ENCODE data around the gene PSPN. TPM values are rescaled to one million over a fixed set of nuclear protein-coding genes. Genes with fewer than 3 reads are reported as not detected.

PSPN gene
- total RNA-seq, 2 donors from 2014 or later, result 1.9 to 2.7 TPM

DNA sequence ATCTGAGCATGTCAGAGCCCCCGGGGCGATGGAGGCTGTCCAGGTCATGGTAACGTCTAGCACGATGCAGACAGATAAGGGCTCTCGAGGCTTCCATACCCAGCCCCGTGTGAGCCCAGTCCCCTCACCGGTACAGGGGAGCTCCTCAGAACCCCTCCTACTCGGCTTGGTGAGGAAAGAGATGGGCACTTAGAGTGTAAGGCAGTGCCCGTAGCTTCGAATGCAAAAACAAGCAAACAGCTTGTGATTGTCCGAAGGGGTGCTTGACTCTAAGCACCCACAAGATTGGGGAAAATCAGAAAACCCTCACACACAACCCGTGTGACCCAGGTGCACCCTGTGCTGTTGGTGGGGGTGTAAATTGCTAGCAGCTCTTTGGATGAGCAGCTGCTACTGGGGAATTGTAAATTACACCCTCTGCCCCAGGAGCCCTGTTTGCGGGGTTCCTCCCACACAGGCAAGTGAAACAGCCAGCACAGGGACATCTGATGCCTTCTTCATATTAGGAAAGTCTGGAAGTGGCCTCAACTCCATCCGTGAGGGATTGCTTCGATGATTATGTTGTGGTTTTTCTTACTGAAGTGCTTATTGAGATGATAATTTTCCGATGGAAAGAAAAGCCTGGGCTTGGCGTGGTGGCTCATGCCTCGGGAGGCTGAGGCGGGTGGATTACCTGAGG, 918 bp upstream of the PSPN start:
- Histone ChIP-seq H3K36me3 (ENCODE audit: control insufficient read depth, insufficient read depth, low read length) (peaks cover 33% of the 10 kb centered on the region), H3K27ac (ENCODE audit: low read depth, low read length) (no peak overlapping the region), H3K4me3 (ENCODE audit: low read length) (no peak overlapping the region), H3K9ac (ENCODE audit: extremely low read depth, low read length, poor library complexity, severe bottlenecking) (no peak overlapping the region), H3K4me1 (ENCODE audit: control insufficient read depth, insufficient read depth, low read length) (peaks cover 5% of the 10 kb centered on the region), H3K27me3 (ENCODE audit: control insufficient read depth, insufficient read depth, low read length, poor library complexity, severe bottlenecking) (no peaks in the 10 kb centered on the region), H3K9me3 (ENCODE audit: control insufficient read depth, low read length) (peaks cover 11% of the 10 kb centered on the region)
- TF ChIP-seq, protein P1, sequence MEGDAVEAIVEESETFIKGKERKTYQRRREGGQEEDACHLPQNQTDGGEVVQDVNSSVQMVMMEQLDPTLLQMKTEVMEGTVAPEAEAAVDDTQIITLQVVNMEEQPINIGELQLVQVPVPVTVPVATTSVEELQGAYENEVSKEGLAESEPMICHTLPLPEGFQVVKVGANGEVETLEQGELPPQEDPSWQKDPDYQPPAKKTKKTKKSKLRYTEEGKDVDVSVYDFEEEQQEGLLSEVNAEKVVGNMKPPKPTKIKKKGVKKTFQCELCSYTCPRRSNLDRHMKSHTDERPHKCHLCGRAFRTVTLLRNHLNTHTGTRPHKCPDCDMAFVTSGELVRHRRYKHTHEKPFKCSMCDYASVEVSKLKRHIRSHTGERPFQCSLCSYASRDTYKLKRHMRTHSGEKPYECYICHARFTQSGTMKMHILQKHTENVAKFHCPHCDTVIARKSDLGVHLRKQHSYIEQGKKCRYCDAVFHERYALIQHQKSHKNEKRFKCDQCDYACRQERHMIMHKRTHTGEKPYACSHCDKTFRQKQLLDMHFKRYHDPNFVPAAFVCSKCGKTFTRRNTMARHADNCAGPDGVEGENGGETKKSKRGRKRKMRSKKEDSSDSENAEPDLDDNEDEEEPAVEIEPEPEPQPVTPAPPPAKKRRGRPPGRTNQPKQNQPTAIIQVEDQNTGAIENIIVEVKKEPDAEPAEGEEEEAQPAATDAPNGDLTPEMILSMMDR (conservative IDR thresholded peaks at IDR 0.05), result no peak
- Mint-ChIP-seq H3K4me3 (no peak overlapping the region), H3K36me3 (ENCODE audit: low read depth) (peaks cover 36% of the 10 kb centered on the region), H3K27ac (no peak overlapping the region), H3K27me3 (ENCODE audit: insufficient read depth) (no peaks in the 10 kb centered on the region), H3K9me3 (peaks cover 11% of the 10 kb centered on the region), H3K4me1 (peaks cover 8% of the 10 kb centered on the region)
- 92% methylated on average over 16 to 19 of the region's 19 CpGs for WGBS, 2 experiments (ENCODE audit: insufficient coverage in 1 of 2, insufficient read length in 1 of 2)
- DNase-seq, result no peak

DNA sequence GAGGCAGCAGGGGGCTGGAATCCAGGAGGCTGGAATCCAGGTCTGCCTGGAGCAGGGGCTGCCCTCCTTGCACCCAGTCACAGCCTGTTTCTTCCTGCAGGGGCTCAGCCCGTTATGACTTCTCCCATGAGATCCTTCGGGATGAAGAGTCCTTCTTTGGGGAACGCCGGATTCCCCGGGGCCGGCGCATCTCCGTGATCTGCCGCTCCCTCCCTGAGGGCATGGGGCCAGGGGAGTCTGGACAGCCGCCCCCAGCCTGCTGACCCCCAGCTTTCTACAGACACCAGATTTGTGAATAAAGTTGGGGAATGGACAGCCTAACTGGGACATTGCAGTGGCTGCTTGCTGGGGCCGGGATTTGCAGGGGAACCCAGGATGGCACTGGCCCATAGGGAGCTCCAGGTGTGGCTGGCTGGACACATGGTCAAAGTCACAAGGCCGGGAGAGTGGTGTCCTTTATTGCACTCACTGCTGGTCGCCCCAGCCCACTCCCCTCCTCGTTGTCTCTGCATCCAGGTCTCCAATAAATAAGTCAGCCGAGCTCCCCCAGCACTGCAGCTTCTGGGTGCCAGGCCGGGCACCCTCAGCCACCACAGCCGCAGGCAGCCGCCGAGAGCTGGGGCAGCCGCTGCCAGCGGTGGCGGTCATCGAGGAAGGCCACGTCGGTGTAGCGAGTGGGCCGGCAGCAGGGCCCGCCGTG, 872 bp downstream of the PSPN start:
- H3K36me3 Mint-ChIP-seq (ENCODE audit: low read depth), result peaks cover 19% of the 10 kb centered on the region
- no peak overlapping the region for H3K27ac ChIP-seq (ENCODE audit: low read depth, low read length)
- peaks cover 5% of the 10 kb centered on the region for H3K4me1 ChIP-seq (ENCODE audit: control insufficient read depth, insufficient read depth, low read length)
- H3K4me1 Mint-ChIP-seq, result peaks cover 8% of the 10 kb centered on the region
- TF ChIP-seq, protein P1 (conservative IDR thresholded peaks at IDR 0.05), result no peak
- H3K36me3 ChIP-seq (ENCODE audit: control insufficient read depth, insufficient read depth, low read length), result peaks cover 17% of the 10 kb centered on the region
- H3K9me3 Mint-ChIP-seq, result peaks cover 3% of the 10 kb centered on the region
- 90 to 93% methylated on average over 13 to 28 of the region's 29 CpGs for WGBS, 2 experiments (ENCODE audit: insufficient coverage in 1 of 2, insufficient read length in 1 of 2)
- no peak overlapping the region for H3K9ac ChIP-seq (ENCODE audit: extremely low read depth, low read length, poor library complexity, severe bottlenecking)
- no peak overlapping the region for H3K27ac Mint-ChIP-seq
- H3K4me3 ChIP-seq (ENCODE audit: low read length), result no peak overlapping the region
- no peaks in the 10 kb centered on the region for H3K27me3 Mint-ChIP-seq (ENCODE audit: insufficient read depth)
- H3K9me3 ChIP-seq (ENCODE audit: control insufficient read depth, low read length), result peaks cover 3% of the 10 kb centered on the region
- no peaks in the 10 kb centered on the region for H3K27me3 ChIP-seq (ENCODE audit: control insufficient read depth, insufficient read depth, low read length, poor library complexity, severe bottlenecking)
- H3K4me3 Mint-ChIP-seq, result no peak overlapping the region
- DNase-seq, result no peak

GRCh38 chr19:6374161-6374709, 1.5 kb downstream of the PSPN start:
- peaks cover 8% of the 10 kb centered on the region for H3K4me1 Mint-ChIP-seq
- peak overlapping the region; percentile 84 for H3K4me3 Mint-ChIP-seq
- 86 to 96% methylated on average over 20 to 29 of the region's 29 CpGs for WGBS, 2 experiments (ENCODE audit: insufficient coverage in 1 of 2, insufficient read length in 1 of 2)
- TF ChIP-seq, protein P1 (conservative IDR thresholded peaks at IDR 0.05), result no peak
- DNase-seq, result no peak
- Histone ChIP-seq H3K9ac (ENCODE audit: extremely low read depth, low read length, poor library complexity, severe bottlenecking) (peak overlapping the region; percentile 30), H3K4me3 (ENCODE audit: low read length) (peak overlapping the region; percentile 77), H3K36me3 (ENCODE audit: control insufficient read depth, insufficient read depth, low read length) (peaks cover 11% of the 10 kb centered on the region), H3K9me3 (ENCODE audit: control insufficient read depth, low read length) (no peaks in the 10 kb centered on the region), H3K27ac (ENCODE audit: low read depth, low read length) (no peak overlapping the region), H3K4me1 (ENCODE audit: control insufficient read depth, insufficient read depth, low read length) (peaks cover 5% of the 10 kb centered on the region), H3K27me3 (ENCODE audit: control insufficient read depth, insufficient read depth, low read length, poor library complexity, severe bottlenecking) (no peaks in the 10 kb centered on the region)
- no peaks in the 10 kb centered on the region for H3K9me3 Mint-ChIP-seq
- peaks cover 17% of the 10 kb centered on the region for H3K36me3 Mint-ChIP-seq (ENCODE audit: low read depth)
- H3K27ac Mint-ChIP-seq, result no peak overlapping the region
- H3K27me3 Mint-ChIP-seq (ENCODE audit: insufficient read depth), result no peaks in the 10 kb centered on the region
